Muscle of leg (tissue), 11 donors: ENCODE measurements around the gene CPSF3. TPM values are rescaled to one million over a fixed set of nuclear protein-coding genes. Genes with fewer than 3 reads are reported as not detected.

Experiments
- DNase-seq: peaks from one replicate; pipeline ENCODE4 v3.0.0; 2013
- H3K27ac ChIP-seq: one replicate; pipeline ENCODE4 v1.5.1; 2013; ENCODE audit warnings: mild to moderate bottlenecking, low read length, control low read depth
- H3K27me3 ChIP-seq: one replicate; pipeline ENCODE4 v1.6.1; 2013; ENCODE audit warnings: low read length; ENCODE audit not compliant: control insufficient read depth, insufficient read depth
- H3K36me3 ChIP-seq: one replicate; pipeline ENCODE4 v1.6.1; 2013; ENCODE audit warnings: low read length; ENCODE audit not compliant: control insufficient read depth, insufficient read depth
- H3K4me1 ChIP-seq: one replicate; pipeline ENCODE4 v1.6.1; 2013; ENCODE audit warnings: low read length; ENCODE audit not compliant: control insufficient read depth, insufficient read depth
- H3K4me3 ChIP-seq: one replicate; pipeline ENCODE4 v1.5.1; 2013; ENCODE audit warnings: low read length, control low read depth
- H3K9me3 ChIP-seq: replicated peaks from 2 replicates; pipeline ENCODE4 v1.6.1; 2013; ENCODE audit warnings: low read depth, low read length; ENCODE audit not compliant: control insufficient read depth
- WGBS: methylation state at CpG from one replicate; pipeline ENCODE4 v1.1.5; 2013; ENCODE audit warnings: missing lambda C conversion rate; ENCODE audit not compliant: insufficient coverage; 5-methylcytosine and 5-hydroxymethylcytosine counted together
- polyA plus RNA-seq, 8 donors: library from polyadenylated mRNA; unstranded; fragments of 120-200 nt; gene quantifications; one replicate each; pipeline versions ENCODE4 v1.2.1 to v1.2.3, GENCODE V29; 2013; ENCODE audit warnings: inconsistent platforms in 1 of 8, low replicate concordance in 1 of 8; ENCODE audit not compliant: insufficient read length in 8 of 8, insufficient read depth in 1 of 8
- total RNA-seq: library from RNA; stranded (reverse); fragments of 120-200 nt; gene quantifications from one replicate; pipeline ENCODE4 v1.2.4, GENCODE V29; 2013

Gene CPSF3
- total and polyA plus RNA-seq, 9 donors = 31.3 to 37.8 (median 34.9) TPM

DNA sequence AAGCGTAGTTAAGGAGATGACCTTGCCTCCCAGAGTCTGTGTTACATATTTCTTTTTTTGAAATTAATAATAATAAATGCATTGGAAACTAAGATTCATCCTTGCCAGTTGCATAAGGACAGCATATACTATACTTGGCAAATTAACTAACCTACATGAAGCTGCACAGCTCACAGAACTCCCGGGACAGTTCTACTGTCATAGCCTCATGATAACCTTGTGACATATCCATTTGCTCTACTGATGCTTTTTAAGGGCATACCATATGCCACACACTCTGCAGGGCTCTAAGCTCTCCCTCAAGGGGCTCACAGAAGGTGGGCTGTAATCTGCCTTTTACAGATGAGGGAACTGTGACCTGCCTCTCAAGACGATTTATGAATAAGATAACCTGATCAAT is 3.9 kb upstream of the CPSF3 start:
- H3K36me3 ChIP-seq = peaks cover 13% of the 10 kb centered on the region
- no peaks in the 10 kb centered on the region for H3K9me3 ChIP-seq
- no peak for DNase-seq
- 79% methylated on average over 2 of the region's 3 CpGs for WGBS
- no peaks in the 10 kb centered on the region for H3K27me3 ChIP-seq
- H3K4me1 ChIP-seq = peaks cover 20% of the 10 kb centered on the region
- H3K4me3 ChIP-seq = no peak overlapping the region
- H3K27ac ChIP-seq = no peak overlapping the region

DNA sequence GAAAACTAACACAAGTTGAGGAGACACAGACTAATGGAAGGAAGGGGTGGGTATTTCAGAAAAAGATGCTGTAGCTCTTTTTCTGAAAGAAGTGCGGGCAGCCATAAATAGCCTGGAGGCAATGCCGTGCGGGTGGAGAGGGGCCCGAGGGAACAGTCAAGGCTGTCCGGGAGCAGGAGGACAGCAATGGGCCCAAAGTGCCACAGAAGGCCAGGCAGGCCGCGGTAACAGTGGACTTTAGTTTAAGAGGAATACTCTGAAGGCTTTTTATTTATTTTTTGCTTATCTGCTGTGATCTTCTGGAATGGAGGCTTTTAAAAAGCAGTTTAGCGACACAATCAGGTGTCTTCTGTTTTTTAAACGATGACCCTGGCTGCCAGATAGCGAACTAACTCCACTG is 3.0 kb upstream of the CPSF3 start:
- WGBS = 79% methylated on average over 10 of the region's 10 CpGs
- Histone ChIP-seq H3K27ac (no peak overlapping the region), H3K27me3 (no peaks in the 10 kb centered on the region), H3K4me3 (no peak overlapping the region), H3K36me3 (peaks cover 10% of the 10 kb centered on the region), H3K4me1 (peaks cover 27% of the 10 kb centered on the region), H3K9me3 (no peaks in the 10 kb centered on the region)
- no peak for DNase-seq

DNA sequence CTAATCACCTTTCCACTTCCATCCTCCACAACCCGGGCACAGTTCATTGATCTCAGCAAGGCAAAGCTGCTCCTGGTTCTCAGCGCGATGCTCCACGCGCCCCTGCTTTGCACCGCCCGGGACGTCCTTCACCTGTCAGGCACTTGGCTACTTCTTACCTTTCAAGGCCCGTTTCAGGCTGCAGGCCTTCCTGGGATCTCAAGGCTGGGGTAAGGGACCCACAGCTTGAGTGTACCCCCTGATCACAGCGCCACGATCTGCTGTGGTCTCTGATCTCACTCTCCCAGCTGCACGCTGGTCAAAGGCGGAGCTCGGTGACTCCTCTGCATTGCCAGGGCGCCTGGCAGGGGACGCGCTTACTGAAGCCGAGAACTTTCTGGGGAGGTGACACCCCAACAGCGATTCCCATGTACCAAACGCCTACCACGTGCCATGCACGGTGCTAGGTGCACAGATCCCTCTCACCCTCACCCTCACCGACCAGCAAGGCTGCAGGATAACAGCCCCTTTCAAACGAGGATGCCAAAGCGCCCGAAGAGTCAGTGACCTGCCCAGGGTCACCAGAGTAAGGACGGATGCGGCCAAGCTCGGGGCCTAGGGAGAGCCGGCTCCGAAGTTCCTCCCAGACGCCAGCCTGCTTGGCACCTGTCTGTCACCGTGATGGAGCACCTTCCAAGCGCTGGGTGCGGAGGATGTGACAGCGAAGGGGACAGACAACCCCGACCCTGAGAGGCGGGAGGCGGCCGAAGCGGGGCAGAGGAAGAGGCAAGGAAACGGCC is 944 bp upstream of the CPSF3 start:
- peak overlapping the region; percentile 71 for H3K27ac ChIP-seq
- H3K4me3 ChIP-seq = peak overlapping the region; percentile 98
- peaks cover 5% of the 10 kb centered on the region for H3K36me3 ChIP-seq
- no peaks in the 10 kb centered on the region for H3K9me3 ChIP-seq
- no peaks in the 10 kb centered on the region for H3K27me3 ChIP-seq
- DNase-seq = peak; percentile 45
- peaks cover 27% of the 10 kb centered on the region for H3K4me1 ChIP-seq
- WGBS = 3% methylated on average over 41 of the region's 42 CpGs

GRCh38 chr2:9423922-9424272 is 443 bp downstream of the CPSF3 start:
- H3K4me1 ChIP-seq = peaks cover 27% of the 10 kb centered on the region
- H3K36me3 ChIP-seq = peaks cover 6% of the 10 kb centered on the region
- H3K4me3 ChIP-seq = peak overlapping the region; percentile 98
- H3K9me3 ChIP-seq = no peaks in the 10 kb centered on the region
- WGBS = 0% methylated on average over 16 of the region's 21 CpGs
- no peaks in the 10 kb centered on the region for H3K27me3 ChIP-seq
- peak overlapping the region; percentile 96 for H3K27ac ChIP-seq
- DNase-seq = peak; percentile 33

DNA sequence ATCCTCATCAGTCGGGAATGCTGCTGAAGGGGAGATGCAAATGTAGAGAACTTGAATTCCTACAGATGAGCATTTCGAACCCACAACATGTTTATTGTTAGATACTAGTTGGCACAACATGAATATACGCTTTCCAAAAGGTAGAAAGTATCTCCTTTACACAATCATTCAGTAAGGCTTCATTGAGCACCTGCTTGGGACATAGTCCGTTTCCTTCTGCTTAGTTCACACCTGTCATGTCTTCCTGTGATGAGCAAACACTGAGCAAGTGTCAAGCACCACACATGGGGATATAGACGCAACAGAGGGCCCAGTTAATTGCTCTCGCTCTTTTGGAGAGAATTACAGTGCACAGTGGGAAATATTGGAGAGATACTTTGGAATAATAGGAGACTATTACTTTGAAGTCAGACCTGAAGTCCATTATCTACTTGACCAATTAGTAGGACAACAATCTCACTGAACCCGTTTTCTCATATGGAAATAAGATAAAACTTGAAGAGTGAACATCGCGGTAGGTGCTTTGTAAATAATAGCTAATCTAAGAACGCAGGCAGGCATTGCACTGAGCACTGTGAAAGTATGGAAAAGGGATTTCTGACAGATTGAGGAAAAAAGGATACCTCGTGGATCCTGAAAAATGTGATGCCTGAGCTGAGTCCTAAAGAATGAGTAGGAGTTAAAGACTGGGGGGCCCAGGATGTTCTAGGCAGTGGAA is 1.2 kb downstream of the CPSF3 start:
- Histone ChIP-seq H3K36me3 (peaks cover 8% of the 10 kb centered on the region), H3K4me1 (peaks cover 27% of the 10 kb centered on the region), H3K9me3 (no peaks in the 10 kb centered on the region), H3K27me3 (no peaks in the 10 kb centered on the region), H3K4me3 (peak overlapping the region; percentile 98), H3K27ac (peak overlapping the region; percentile 96)
- 77% methylated on average over 5 of the region's 11 CpGs for WGBS
- DNase-seq = no peak

DNA sequence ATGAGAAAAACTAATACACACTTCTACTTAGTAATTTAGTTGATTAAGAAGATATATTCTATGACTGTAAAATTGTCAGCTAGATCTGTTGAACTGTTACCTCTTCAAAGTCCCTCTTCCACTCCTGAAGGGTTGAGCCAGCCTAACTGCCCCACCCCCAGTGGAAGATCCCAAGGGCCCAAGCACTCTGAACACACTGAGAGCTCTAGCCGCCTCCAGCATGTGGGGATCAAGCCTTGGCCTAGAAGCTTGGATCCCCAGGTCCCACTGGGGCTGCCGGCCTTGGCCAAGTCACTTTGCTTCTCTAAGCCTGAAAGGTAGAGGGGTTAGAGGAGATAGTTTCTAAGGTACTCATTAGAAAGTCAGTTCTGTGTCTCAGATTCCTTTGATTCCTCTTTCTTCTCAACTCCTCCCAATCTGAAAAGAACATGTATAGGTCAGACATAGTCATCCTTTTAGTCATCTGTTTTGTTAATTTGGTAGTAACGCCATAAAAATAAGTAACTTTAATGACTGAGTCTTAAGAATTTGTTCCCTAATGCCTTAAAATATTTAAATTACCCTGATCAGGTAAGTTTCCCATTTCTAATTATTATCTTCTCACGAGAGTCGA is 5.6 kb downstream of the CPSF3 start:
- WGBS = no CpG with 5 or more reads among the region's 5 CpGs
- Histone ChIP-seq H3K9me3 (no peaks in the 10 kb centered on the region), H3K27ac (no peak overlapping the region), H3K4me1 (peaks cover 11% of the 10 kb centered on the region), H3K27me3 (no peaks in the 10 kb centered on the region), H3K36me3 (peaks cover 32% of the 10 kb centered on the region), H3K4me3 (no peak overlapping the region)
- no peak for DNase-seq

- Histone ChIP-seq H3K27ac (no peak overlapping the region), H3K9me3 (no peaks in the 10 kb centered on the region), H3K27me3 (no peaks in the 10 kb centered on the region), H3K4me1 (no peaks in the 10 kb centered on the region), H3K36me3 (peaks cover 40% of the 10 kb centered on the region), H3K4me3 (no peak overlapping the region)
- no peak for DNase-seq
- WGBS = no CpG with 5 or more reads among the region's 2 CpGs
Measured at GRCh38 chr2:9430316-9431293, 7.2 kb downstream of the CPSF3 start.

GRCh38 chr2:9434489-9434888 is 11.0 kb downstream of the CPSF3 start:
- peaks cover 4% of the 10 kb centered on the region for H3K9me3 ChIP-seq
- no peak for DNase-seq
- H3K36me3 ChIP-seq = peaks cover 54% of the 10 kb centered on the region
- no peaks in the 10 kb centered on the region for H3K27me3 ChIP-seq
- 75% methylated on average over 1 of the region's 2 CpGs for WGBS
- no peak overlapping the region for H3K27ac ChIP-seq
- no peak overlapping the region for H3K4me3 ChIP-seq
- H3K4me1 ChIP-seq = no peaks in the 10 kb centered on the region

DNA sequence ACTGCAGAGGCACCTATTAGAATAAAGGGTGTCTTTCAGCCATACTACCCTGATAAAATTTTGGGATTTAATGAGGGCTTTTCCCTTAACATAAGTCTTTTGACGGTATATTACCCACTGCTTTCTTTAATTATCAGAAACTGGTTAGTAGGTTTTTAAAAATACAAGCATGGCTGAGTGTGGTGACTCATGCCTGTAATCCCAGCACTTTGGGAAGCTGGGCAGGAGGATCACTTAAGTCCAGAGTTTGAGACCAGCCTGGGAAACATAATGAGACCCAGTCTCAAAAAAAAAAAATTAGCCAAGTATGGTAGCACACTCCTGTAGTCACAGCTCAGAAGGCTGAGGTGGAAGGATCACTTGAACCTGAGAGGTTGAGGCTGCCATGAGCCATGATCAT is 16.1 kb downstream of the CPSF3 start:
- Histone ChIP-seq H3K4me1 (peaks cover 3% of the 10 kb centered on the region), H3K36me3 (peaks cover 47% of the 10 kb centered on the region), H3K4me3 (no peak overlapping the region), H3K27ac (peak overlapping the region; percentile 23), H3K9me3 (peaks cover 4% of the 10 kb centered on the region), H3K27me3 (no peaks in the 10 kb centered on the region)
- WGBS = no CpG with 5 or more reads among the region's 1 CpG
- no peak for DNase-seq
